NCI-H69 (cell line): ENCODE data around the gene SDC4.

Experiments
- DNase-seq: peaks from one replicate; lab custom pipeline; 2025; lab: John Stamatoyannopoulos, UW

Gene SDC4

GRCh38 chr20:45297786-45298497 is 50.3 kb downstream of the SDC4 start:
- DNase-seq: no peak

DNA sequence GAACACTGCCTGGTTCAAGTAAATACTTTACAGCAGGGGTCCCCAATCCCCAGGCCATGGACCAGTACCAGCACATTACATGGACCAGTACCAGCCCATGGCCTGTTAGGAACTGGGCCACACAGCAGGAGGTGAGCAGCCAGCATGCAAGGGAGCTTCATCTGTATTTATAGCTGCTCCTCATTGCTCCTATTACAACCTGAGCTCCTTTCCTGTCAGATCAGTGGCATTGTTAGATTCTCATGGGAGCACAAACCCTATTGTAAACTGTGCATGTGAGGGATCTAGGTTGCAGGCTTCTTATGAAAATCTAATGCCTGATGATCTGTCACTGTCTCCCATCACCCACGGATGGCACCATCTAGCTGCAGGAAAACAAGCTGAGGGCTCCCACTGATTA is 53.6 kb downstream of the SDC4 start:
- DNase-seq: no peak

- no peak for DNase-seq
Measured at GRCh38 chr20:45294003-45294368, 54.2 kb downstream of the SDC4 start.

DNA sequence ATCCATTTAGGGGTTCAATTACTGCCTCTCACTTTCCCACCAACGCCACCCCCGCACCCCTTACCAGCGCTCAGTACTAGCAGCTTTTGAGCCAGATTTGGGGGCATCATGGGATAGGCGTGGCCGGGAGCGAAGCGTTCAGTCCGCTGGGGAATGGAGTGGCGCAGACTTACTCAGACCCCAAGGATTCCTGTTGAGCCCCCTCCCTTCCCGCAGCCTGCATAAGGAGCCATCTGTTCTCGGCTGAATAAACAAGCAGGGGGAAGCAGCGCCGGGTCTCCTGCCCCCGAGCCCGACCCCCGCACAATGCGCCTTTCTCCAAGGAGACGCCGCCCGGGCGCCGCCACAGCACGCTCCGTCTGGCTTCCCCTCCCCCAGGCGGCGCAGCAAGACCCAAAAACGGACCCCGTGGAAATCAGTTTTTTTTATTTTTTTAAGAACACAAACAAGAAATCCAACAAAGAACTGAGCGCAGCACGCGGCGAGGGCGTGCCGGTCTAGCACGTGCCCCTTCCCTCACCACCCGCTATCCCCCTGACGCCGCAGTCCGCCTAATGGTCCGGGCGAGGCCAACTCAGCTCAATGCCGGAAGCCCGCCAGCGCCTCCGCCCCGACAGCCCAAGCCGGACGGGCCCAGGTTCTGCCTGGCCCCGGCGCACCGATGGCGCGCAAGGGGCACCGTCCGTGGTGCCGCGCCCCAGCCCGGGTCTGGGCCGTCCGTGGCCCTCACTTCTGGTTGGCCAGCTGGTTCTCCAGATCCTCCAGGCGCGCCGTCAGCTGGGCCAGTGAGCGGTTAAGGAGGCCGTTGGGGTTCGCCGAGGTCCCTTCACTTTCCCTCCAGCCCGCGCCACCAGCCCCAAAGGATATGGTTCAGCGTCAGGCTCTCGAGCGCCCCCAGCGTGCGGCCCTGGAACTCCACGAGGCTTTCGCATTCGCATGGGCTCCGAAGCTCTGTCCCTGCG is 54.9 kb downstream of the SDC4 start:
- DNase-seq: peak; percentile 85

- DNase-seq: no peak
Measured at GRCh38 chr20:45292343-45292742, 55.9 kb downstream of the SDC4 start.

GRCh38 chr20:45291526-45291925 is 56.7 kb downstream of the SDC4 start:
- DNase-seq: peak; percentile 9

DNA sequence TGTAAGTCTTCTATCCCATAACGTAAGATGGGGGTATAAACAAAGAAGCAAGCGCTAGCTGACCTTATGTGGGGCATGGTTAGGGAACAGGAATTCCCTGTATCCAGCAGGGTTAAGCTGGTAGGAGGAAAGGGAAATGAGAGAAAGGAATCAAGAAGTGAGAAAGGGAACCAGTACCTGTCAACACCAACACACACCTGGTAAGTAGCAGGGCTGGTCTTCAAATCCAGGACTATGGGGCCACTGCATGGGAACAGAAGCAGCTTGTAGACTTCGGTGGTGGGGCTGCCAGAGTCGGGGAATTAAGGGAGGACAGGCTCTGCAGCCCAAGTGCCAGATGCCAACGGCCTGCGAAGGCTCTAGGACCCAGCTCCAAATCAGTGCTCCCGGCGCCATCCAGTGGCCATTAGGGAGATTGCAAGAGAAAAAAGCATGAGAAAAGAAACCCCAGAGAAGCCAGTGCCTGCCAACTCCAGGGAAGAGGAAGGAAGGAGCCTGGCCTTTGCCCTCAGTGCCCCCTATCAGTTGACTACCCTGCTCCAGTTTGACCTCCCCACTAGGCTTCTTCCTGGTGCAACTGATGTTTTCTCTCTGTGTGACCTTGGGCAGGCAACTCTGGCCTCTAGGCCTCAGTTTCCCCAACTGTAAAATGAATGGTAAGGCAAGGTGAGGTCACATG is 57.4 kb downstream of the SDC4 start:
- peak; percentile 74 for DNase-seq

DNA sequence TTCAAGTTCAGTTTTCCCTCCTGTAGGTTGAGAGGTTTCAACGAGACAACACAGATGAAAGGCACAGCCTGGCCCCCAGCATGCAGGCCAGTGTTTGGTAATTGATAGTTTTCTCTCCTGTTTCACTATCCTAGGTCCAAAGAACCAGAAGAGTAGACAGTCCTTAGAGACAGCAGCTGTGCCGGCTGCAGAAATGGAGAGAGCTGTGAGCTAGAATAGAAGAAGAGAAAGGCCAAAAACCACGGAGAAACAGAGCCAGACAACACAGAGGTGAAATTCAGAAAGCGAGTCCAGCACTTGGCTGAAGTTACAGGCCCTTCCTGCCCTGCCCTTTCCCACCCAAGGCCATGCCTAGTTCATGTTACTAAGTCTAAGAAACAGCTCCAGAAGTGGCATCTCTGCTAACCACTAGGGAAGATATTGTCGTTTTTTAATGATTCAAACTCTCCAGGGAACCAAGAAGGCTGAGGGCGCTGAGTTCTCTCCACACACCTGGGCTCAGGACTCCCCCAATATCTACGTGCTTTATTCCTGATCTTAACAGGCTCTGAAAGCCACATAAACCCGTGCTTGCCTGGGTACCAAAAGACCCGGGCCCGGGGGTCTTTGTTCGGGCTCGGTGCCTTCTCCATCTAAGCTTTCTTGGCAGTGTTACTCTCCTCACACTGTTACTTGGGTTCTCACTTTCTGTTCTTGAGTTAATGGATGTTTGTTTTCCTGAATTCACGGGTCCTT is 58.1 kb downstream of the SDC4 start:
- DNase-seq: no peak

GRCh38 chr20:45288860-45289259 is 59.4 kb downstream of the SDC4 start:
- no peak for DNase-seq

DNA sequence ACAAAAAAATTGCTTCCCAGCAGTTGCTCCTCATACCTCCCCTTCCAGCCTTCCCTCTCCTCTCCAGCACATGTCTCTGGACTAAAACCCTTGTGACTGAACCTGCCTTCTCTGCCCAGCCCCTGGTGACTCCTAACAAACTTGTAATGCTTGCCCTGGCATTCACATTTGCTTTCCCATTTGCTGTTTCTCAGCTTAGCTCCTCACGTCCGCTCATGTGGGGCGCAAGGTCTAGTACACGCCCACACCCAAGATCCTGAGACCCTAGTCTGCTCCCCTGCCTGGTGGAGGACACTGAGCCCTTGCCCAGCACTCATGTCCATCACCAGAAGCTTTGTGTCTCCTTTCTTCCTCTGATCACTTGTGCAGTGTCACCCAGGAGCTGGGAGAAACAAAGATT is 59.8 kb downstream of the SDC4 start:
- no peak for DNase-seq

DNA sequence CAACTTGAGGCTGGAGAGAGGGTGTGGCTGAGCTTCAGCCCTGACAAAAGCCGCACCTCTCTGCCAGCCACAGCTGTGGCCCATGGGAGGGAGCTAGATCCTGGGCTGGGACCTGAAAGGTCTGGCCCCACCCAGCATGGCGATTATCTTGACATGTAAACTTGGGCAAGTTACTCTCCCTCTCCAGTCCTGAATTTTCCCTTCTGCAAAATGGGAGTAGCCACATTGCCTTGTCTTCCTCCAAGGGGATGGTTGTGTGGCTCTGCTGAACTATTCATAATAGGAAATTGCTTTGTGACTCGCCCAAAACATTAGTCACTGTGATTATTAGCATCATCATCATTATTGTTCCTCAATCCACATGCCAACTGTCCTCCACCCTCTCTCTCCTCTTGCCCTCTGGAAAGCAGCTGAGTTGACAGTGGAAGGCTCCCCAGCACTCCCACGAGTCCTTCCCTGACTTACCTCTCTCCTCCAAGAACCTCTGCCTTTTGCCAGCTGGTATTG is 64.6 kb downstream of the SDC4 start:
- no peak for DNase-seq

DNA sequence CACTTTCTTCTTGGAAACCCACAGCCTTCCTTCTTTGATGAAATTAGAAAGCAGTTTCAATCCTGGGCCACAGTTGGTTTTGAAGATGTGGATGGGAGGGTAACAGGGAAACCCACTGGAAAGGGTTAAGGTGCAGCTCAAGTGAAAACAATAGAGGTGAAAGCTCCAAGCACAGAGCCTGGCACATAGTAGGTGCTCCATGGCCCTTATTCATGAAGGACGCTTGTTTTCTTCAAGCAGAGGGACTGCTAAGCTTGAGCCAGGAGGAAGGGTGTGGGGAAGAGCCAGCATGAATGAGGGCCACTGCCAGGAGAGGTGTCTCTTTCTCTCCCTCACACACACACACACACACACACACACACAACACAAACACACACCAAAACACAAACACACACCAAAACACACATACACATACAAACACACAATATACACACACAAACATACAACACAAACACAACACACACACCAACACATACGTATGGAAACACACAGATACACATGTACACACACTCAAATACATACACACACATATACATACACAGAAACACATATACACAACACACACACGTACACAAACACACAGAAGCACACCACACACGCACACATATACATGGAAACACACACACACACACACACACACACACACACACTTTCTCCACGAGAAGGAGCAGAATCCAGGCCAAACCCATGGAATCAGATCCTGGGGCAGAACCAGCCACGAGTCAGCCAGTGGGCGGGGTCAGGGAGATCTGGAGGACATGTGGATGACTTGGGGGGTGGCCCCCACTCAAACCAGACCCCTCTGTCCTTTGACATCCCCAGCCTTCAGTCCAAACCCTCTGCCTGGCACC is 65.3 kb downstream of the SDC4 start:
- no peak for DNase-seq

DNA sequence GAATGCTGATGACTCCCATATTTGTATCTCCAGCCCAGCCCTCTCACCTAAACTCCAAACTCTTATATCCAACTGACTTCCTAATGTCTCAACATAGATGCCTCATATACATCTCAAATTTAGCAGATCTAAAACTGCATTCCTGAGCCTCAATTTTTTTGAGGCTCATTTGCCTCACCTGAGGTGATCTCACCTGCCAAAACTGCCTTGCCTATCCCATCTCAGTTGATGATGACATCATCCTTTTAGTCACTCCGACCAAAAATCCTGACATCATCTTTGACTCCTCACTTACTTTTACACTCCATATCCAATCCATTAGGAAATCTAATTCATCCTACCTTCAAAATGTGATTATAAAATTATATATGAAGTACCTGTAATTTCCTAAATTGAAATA is 68.2 kb downstream of the SDC4 start:
- DNase-seq: no peak

DNA sequence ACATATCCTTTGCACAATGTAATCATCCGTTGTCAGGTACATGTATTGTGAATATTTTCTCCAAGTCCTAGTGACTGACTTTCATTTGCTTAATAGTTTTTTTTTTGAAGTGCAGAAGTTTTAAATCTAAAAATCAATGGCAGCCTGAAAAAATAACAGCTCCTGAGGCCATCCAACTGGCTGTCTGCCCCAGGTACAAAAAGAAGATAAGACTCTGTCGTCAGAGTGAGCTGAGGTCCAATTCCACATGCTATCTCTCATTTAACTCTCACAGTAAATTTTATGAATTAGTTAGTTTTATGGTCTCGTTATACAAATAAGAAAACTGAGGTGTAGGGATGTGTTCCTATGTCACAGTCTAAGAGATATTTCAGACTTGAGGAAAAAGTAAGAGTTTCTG is 72.9 kb downstream of the SDC4 start:
- DNase-seq: no peak
